ENCODE data around the gene RTN3.

DNA sequence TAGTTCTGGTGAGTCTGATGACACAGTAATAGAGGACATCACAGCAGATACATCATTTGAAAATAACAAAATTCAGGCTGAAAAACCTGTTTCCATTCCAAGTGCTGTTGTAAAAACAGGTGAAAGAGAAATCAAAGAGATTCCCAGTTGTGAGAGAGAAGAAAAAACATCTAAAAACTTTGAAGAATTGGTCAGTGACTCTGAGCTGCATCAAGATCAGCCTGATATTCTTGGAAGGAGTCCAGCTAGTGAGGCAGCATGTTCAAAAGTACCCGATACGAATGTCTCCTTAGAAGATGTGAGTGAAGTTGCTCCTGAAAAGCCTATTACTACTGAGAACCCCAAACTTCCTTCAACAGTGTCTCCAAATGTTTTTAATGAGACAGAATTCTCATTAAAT lies 38.7 kb downstream of the RTN3 start:
- TF ChIP-seq, protein P1, sequence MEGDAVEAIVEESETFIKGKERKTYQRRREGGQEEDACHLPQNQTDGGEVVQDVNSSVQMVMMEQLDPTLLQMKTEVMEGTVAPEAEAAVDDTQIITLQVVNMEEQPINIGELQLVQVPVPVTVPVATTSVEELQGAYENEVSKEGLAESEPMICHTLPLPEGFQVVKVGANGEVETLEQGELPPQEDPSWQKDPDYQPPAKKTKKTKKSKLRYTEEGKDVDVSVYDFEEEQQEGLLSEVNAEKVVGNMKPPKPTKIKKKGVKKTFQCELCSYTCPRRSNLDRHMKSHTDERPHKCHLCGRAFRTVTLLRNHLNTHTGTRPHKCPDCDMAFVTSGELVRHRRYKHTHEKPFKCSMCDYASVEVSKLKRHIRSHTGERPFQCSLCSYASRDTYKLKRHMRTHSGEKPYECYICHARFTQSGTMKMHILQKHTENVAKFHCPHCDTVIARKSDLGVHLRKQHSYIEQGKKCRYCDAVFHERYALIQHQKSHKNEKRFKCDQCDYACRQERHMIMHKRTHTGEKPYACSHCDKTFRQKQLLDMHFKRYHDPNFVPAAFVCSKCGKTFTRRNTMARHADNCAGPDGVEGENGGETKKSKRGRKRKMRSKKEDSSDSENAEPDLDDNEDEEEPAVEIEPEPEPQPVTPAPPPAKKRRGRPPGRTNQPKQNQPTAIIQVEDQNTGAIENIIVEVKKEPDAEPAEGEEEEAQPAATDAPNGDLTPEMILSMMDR (IDR thresholded peaks at IDR 0.05), result no peak
- no peak for TF ChIP-seq POLR2A (IDR thresholded peaks at IDR 0.05)

Data from thyroid gland (tissue), 4 donors.